ENCODE data around the gene IL1R1.

Gene IL1R1

DNA sequence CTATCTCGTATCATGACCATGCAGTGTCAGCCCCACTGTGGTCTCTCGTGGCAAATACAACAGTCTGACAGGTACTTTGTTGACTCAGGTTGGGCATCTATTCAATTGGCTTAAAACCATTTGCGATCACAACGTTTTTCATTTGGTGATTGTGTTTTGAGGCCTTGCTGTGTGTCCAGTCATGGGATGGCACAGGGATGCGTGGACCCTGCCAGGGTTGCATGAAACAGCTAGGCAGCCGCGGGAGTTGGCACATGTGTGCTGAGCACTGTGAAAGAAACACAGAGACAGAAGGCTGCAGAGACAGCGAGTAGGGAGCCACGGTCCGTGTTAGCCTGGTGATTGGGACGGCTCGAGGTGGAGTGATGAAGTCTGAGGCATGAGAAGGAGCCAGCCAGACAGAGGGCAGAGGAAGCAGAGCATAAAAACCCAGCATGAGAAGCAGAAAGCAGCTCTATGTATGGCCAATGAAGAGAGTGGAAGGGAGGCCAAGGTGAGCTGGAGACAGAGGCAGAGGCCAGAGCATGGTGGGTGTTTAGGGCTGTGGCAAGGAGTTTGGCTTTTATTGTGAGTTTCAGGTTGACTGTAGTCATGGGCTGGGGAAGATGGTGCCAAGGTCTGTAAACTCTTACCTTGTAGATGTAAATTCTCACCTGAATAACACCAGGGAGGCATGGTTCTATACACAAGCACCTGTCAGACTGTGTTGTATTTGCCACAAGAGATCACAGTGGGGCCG is 31.8 kb upstream of the IL1R1 start:
- TF ChIP-seq, protein P1, sequence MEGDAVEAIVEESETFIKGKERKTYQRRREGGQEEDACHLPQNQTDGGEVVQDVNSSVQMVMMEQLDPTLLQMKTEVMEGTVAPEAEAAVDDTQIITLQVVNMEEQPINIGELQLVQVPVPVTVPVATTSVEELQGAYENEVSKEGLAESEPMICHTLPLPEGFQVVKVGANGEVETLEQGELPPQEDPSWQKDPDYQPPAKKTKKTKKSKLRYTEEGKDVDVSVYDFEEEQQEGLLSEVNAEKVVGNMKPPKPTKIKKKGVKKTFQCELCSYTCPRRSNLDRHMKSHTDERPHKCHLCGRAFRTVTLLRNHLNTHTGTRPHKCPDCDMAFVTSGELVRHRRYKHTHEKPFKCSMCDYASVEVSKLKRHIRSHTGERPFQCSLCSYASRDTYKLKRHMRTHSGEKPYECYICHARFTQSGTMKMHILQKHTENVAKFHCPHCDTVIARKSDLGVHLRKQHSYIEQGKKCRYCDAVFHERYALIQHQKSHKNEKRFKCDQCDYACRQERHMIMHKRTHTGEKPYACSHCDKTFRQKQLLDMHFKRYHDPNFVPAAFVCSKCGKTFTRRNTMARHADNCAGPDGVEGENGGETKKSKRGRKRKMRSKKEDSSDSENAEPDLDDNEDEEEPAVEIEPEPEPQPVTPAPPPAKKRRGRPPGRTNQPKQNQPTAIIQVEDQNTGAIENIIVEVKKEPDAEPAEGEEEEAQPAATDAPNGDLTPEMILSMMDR (IDR thresholded peaks at IDR 0.05; ENCODE audit: low read depth, low read length): no peak

DNA sequence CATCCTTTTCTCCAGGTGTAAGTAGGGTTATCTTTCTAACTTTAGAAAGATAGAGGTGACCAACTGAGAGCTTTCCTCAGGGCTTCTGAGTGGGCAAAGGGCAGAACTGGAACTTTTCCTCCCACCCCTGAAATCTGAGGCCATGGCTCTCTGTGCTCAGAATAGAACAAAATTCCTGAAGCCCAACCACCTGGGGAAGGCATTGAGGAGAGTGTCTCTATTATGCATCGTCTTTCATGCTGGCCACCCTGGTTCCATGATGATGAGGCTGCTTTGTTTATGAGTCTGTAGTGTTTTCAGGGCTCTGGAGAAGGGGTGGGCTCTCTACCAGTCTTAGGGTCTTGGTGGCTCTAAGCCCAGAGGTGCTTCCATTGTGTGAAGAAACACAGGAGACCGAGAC is 30.7 kb upstream of the IL1R1 start:
- H3K36me3 ChIP-seq: no peaks in the 10 kb centered on the region
- H3K27me3 ChIP-seq: no peaks in the 10 kb centered on the region
- TF ChIP-seq, protein P1 (IDR thresholded peaks at IDR 0.05; ENCODE audit: low read depth, low read length): no peak
- no peaks in the 10 kb centered on the region for H3K4me1 ChIP-seq
- no peaks in the 10 kb centered on the region for H3K9me3 ChIP-seq
- no peak for DNase-seq
- no peak overlapping the region for H3K4me3 ChIP-seq (ENCODE audit: low read depth, low read length)

More for the DNA sequence above, 31.8 kb upstream of the IL1R1 start:
- DNase-seq: no peak
- no peak overlapping the region for H3K4me3 ChIP-seq (ENCODE audit: low read depth, low read length)
- no peaks in the 10 kb centered on the region for H3K9me3 ChIP-seq
- no peaks in the 10 kb centered on the region for H3K36me3 ChIP-seq
- no peaks in the 10 kb centered on the region for H3K27me3 ChIP-seq
- no peaks in the 10 kb centered on the region for H3K4me1 ChIP-seq

DNA sequence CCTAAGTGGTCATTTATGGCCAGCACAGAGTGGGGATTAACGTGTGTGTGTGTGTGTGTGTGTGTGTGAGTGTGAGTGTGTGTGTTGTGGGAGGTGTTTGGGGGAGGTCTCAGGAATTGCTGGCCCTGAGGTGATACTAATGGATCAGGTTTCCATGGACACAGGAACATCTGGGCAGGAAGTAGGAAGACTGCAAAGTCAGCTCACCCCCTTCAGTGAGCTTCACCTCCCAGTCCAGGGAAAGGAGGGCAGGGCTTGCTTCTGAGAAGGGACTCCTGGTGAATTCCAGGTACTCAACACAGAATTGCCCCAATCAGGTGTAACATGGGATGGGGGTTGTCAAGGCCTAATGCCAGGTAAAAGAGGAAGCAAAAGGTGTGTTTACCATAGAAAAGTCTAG is 30.3 kb upstream of the IL1R1 start:
- Histone ChIP-seq H3K4me1 (no peaks in the 10 kb centered on the region), H3K27me3 (no peaks in the 10 kb centered on the region), H3K9me3 (no peaks in the 10 kb centered on the region), H3K36me3 (no peaks in the 10 kb centered on the region), H3K4me3 (ENCODE audit: low read depth, low read length) (no peak overlapping the region)
- TF ChIP-seq, protein P1 (IDR thresholded peaks at IDR 0.05; ENCODE audit: low read depth, low read length): no peak
- DNase-seq: no peak

DNA sequence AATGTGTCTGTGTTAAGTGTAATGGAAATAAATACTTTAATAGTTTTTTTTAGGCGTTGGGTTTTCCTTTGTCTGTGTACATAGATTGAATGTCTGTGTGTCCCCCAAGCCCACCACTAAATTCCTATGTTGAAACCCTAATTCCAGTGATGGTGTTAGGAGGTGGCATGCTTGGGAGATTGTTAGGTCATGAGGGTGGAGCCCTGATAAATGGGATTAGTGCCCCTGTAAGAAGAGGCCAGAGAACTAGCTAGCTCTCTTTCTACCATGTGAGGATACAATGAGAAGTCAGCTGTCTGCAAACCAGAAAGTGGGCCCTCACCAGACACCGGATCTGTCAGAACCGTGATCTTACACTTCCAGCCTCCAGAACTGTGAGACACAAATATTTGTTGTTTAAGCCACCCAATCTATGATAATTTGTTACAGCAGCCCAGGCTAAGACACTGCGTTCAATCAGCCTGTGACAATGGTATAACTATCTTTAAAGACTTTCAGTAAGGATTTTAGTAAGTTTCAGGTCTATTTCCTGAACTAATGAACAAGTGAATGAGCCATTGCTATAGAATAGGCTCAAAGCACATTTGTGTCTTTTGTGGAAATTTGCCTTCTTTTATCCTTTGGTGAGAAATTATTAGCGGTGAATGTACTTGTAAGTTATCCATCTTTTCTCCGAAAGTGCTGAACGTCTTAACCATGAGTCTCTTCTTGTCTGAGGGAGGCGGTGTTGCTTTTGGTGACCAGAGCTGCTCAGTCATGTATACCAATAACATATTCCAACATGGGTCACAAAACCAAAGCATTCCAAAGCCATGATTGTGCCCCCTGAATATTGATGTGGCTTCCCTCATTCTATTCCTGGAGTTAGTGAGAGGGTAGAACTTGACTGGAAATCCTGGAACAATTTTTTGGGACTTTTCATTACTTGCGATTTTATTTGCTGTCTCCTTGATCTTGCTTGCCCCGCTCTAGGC is 29.6 kb upstream of the IL1R1 start:
- TF ChIP-seq, protein P1 (IDR thresholded peaks at IDR 0.05; ENCODE audit: low read depth, low read length): no peak
- no peaks in the 10 kb centered on the region for H3K36me3 ChIP-seq
- H3K9me3 ChIP-seq: no peaks in the 10 kb centered on the region
- H3K27me3 ChIP-seq: no peaks in the 10 kb centered on the region
- no peak for DNase-seq
- no peak overlapping the region for H3K4me3 ChIP-seq (ENCODE audit: low read depth, low read length)
- H3K4me1 ChIP-seq: no peaks in the 10 kb centered on the region

DNA sequence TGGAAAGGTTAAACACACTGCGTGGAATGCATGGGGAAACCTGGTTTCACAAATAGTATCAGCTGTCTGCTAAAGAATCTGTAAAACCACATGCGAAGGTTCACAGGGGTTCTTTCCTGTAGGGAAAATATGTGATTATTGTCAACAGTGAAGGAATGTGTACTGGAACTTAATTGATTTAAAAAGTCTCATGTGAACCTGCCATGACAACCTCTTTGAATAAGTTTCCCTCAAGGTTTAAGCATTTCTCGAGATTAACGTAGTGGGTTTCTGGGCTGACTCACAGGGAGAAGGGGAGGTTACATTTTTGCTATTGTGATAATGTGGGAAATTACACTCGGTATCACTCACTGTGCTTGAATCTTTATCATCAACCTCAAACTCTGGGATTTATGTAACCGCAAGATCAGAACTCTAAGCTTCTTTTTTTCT is 28.2 kb upstream of the IL1R1 start:
- no peak overlapping the region for H3K4me3 ChIP-seq (ENCODE audit: low read depth, low read length)
- no peaks in the 10 kb centered on the region for H3K9me3 ChIP-seq
- TF ChIP-seq, protein P1 (IDR thresholded peaks at IDR 0.05; ENCODE audit: low read depth, low read length): no peak
- no peaks in the 10 kb centered on the region for H3K36me3 ChIP-seq
- H3K27me3 ChIP-seq: no peaks in the 10 kb centered on the region
- no peak for DNase-seq
- no peaks in the 10 kb centered on the region for H3K4me1 ChIP-seq
